Measurements from ENCODE around the gene PYROXD2.

Gene PYROXD2

GRCh38 chr10:98369801-98370200, 45.2 kb downstream of the PYROXD2 start:
- H3K27me3 ChIP-seq (ENCODE audit: low read depth, low read length): peaks cover 10% of the 10 kb centered on the region
- no peak overlapping the region for H3K9ac ChIP-seq (ENCODE audit: low read length)

GRCh38 chr10:98368644-98369043, 46.3 kb downstream of the PYROXD2 start:
- no peak overlapping the region for H3K27ac ChIP-seq (ENCODE audit: low read length)
- H3K9me3 ChIP-seq (ENCODE audit: insufficient read depth, low read length): no peaks in the 10 kb centered on the region
- no peaks in the 10 kb centered on the region for H3K36me3 ChIP-seq (replicated peaks; ENCODE audit: low read depth, low read length)
- H3K27me3 ChIP-seq (ENCODE audit: low read depth, low read length): peaks cover 2% of the 10 kb centered on the region
- H2AFZ ChIP-seq (ENCODE audit: low read depth, low read length): no peak overlapping the region
- no peak overlapping the region for H3K9ac ChIP-seq (ENCODE audit: low read length)
- TF ChIP-seq EZH2phosphoT487 (IDR thresholded peaks at IDR 0.05; ENCODE audit: low read depth) (no peak), CTCF (IDR thresholded peaks at IDR 0.05; ENCODE audit: low read depth, low read length) (no peak)
- no peak overlapping the region for H3K4me3 ChIP-seq (ENCODE audit: low read length)
- peaks cover 10% of the 10 kb centered on the region for H3K4me1 ChIP-seq (ENCODE audit: low read length)
- H3K4me2 ChIP-seq (ENCODE audit: low read length): no peak overlapping the region
- no peaks in the 10 kb centered on the region for H3K79me2 ChIP-seq (ENCODE audit: low read length)
- H4K20me1 ChIP-seq (ENCODE audit: insufficient read depth, low read length): no peaks in the 10 kb centered on the region

More at GRCh38 chr10:98369801-98370200, 45.2 kb downstream of the PYROXD2 start:
- Histone ChIP-seq H4K20me1 (ENCODE audit: insufficient read depth, low read length) (no peaks in the 10 kb centered on the region), H2AFZ (ENCODE audit: low read depth, low read length) (no peak overlapping the region), H3K27ac (ENCODE audit: low read length) (no peak overlapping the region), H3K36me3 (replicated peaks; ENCODE audit: low read depth, low read length) (no peaks in the 10 kb centered on the region), H3K4me3 (ENCODE audit: low read length) (no peak overlapping the region), H3K9me3 (ENCODE audit: insufficient read depth, low read length) (no peaks in the 10 kb centered on the region), H3K4me1 (ENCODE audit: low read length) (peaks cover 3% of the 10 kb centered on the region), H3K4me2 (ENCODE audit: low read length) (no peak overlapping the region), H3K79me2 (ENCODE audit: low read length) (no peaks in the 10 kb centered on the region)
- TF ChIP-seq EZH2phosphoT487 (IDR thresholded peaks at IDR 0.05; ENCODE audit: low read depth) (no peak), CTCF (IDR thresholded peaks at IDR 0.05; ENCODE audit: low read depth, low read length) (no peak)

- H3K4me1 ChIP-seq (ENCODE audit: low read length): peaks cover 10% of the 10 kb centered on the region
- H3K4me3 ChIP-seq (ENCODE audit: low read length): no peak overlapping the region
- no peak overlapping the region for H2AFZ ChIP-seq (ENCODE audit: low read depth, low read length)
- H3K79me2 ChIP-seq (ENCODE audit: low read length): no peaks in the 10 kb centered on the region
- no peak for TF ChIP-seq CTCF (IDR thresholded peaks at IDR 0.05; ENCODE audit: low read depth, low read length)
- TF ChIP-seq EZH2phosphoT487 (IDR thresholded peaks at IDR 0.05; ENCODE audit: low read depth): no peak
- H3K36me3 ChIP-seq (replicated peaks; ENCODE audit: low read depth, low read length): no peaks in the 10 kb centered on the region
- H3K27me3 ChIP-seq (ENCODE audit: low read depth, low read length): no peaks in the 10 kb centered on the region
- H3K27ac ChIP-seq (ENCODE audit: low read length): no peak overlapping the region
- H3K9ac ChIP-seq (ENCODE audit: low read length): no peak overlapping the region
- H4K20me1 ChIP-seq (ENCODE audit: insufficient read depth, low read length): no peaks in the 10 kb centered on the region
- H3K9me3 ChIP-seq (ENCODE audit: insufficient read depth, low read length): no peaks in the 10 kb centered on the region
- H3K4me2 ChIP-seq (ENCODE audit: low read length): no peak overlapping the region
These were observed 47.2 kb downstream of the PYROXD2 start for GRCh38 chr10:98367604-98368451.

GRCh38 chr10:98366062-98366530, 48.9 kb downstream of the PYROXD2 start:
- Histone ChIP-seq H3K27ac (ENCODE audit: low read length) (no peak overlapping the region), H3K36me3 (replicated peaks; ENCODE audit: low read depth, low read length) (no peaks in the 10 kb centered on the region), H3K4me2 (ENCODE audit: low read length) (no peak overlapping the region), H3K4me1 (ENCODE audit: low read length) (peaks cover 10% of the 10 kb centered on the region), H3K79me2 (ENCODE audit: low read length) (no peaks in the 10 kb centered on the region), H3K9ac (ENCODE audit: low read length) (no peak overlapping the region), H4K20me1 (ENCODE audit: insufficient read depth, low read length) (no peaks in the 10 kb centered on the region), H2AFZ (ENCODE audit: low read depth, low read length) (no peak overlapping the region), H3K9me3 (ENCODE audit: insufficient read depth, low read length) (no peaks in the 10 kb centered on the region), H3K4me3 (ENCODE audit: low read length) (no peak overlapping the region), H3K27me3 (ENCODE audit: low read depth, low read length) (no peaks in the 10 kb centered on the region)
- TF ChIP-seq EZH2phosphoT487 (IDR thresholded peaks at IDR 0.05; ENCODE audit: low read depth): no peak
